Trophoblast cell (in vitro differentiated cells and primary cell): Measurements from ENCODE around the gene RNF167.
A peak's percentile ranks its signal among the peaks of the same experiment; 100 is the strongest.
"Not testable (repeated sequence)": the region's sequence is repeated elsewhere in the genome, so short reads cannot be mapped to it uniquely, and the experiment has no call there.

Experiments used
- DNase-seq, 2 donors: peaks; one replicate each; pipeline ENCODE4 v3.0.0-alpha.2; 2016
- H2AFZ ChIP-seq: 2 replicates; pipeline ENCODE4 v1.6.1; 2013; ENCODE audit warnings: low read length, moderate library complexity, mild to moderate bottlenecking; ENCODE audit not compliant: insufficient read depth, poor library complexity
- H2AK5ac ChIP-seq: 2 replicates; pipeline ENCODE4 v1.6.1; 2013; ENCODE audit warnings: mild to moderate bottlenecking, low read length
- H2BK120ac ChIP-seq: 2 replicates; pipeline ENCODE4 v1.6.1; 2013; ENCODE audit warnings: low read length, mild to moderate bottlenecking, moderate library complexity; ENCODE audit not compliant: insufficient read depth, poor library complexity
- H2BK12ac ChIP-seq: 2 replicates; pipeline ENCODE4 v1.6.1; 2013; ENCODE audit warnings: mild to moderate bottlenecking, low read length, moderate library complexity
- H2BK5ac ChIP-seq: 2 replicates; pipeline ENCODE4 v1.6.1; 2013; ENCODE audit warnings: low read length, low read depth, moderate library complexity, mild to moderate bottlenecking; ENCODE audit not compliant: poor library complexity
- H3K14ac ChIP-seq: 2 replicates; pipeline ENCODE4 v1.6.1; 2013; ENCODE audit warnings: mild to moderate bottlenecking, low read length
- H3K18ac ChIP-seq: 2 replicates; pipeline ENCODE4 v1.6.1; 2013; ENCODE audit warnings: mild to moderate bottlenecking, low read length
- H3K23ac ChIP-seq: 2 replicates; pipeline ENCODE4 v1.6.1; 2013; ENCODE audit warnings: low read length
- H3K27ac ChIP-seq: 2 replicates; pipeline ENCODE4 v1.5.1; 2013; ENCODE audit warnings: low read depth, mild to moderate bottlenecking, inconsistent platforms, low read length, moderate library complexity
- H3K27me3 ChIP-seq: 2 replicates; pipeline ENCODE4 v1.6.1; 2013; ENCODE audit warnings: inconsistent platforms, mild to moderate bottlenecking, low read length, moderate library complexity; ENCODE audit not compliant: insufficient read depth
- H3K36me3 ChIP-seq, 2 experiments: 1 replicate in 1 of 2; 2 replicates in 1 of 2; pipeline ENCODE4 v1.6.1; 2013; ENCODE audit warnings: low read length in 2 of 2, mild to moderate bottlenecking in 2 of 2, moderate library complexity in 1 of 2; ENCODE audit not compliant: insufficient read depth in 2 of 2, control insufficient read depth in 1 of 2
- H3K4ac ChIP-seq: 2 replicates; pipeline ENCODE4 v1.6.1; 2013; ENCODE audit warnings: low read depth, mild to moderate bottlenecking, low read length, moderate library complexity
- H3K4me1 ChIP-seq, 2 experiments: 1 replicate in 1 of 2; 2 replicates in 1 of 2; pipeline ENCODE4 v1.6.1; 2013; ENCODE audit warnings: low read length in 2 of 2, mild to moderate bottlenecking in 2 of 2, moderate library complexity in 1 of 2; ENCODE audit not compliant: insufficient read depth in 2 of 2, control insufficient read depth in 1 of 2
- H3K4me2 ChIP-seq: 2 replicates; pipeline ENCODE4 v1.6.1; 2013; ENCODE audit warnings: inconsistent platforms, mild to moderate bottlenecking, low read length, moderate library complexity
- H3K4me3 ChIP-seq: 2 replicates; pipeline ENCODE4 v1.5.1; 2013; ENCODE audit warnings: mild to moderate bottlenecking, low read depth, low read length, inconsistent platforms
- H3K79me1 ChIP-seq: one replicate; pipeline ENCODE4 v1.6.1; 2013; ENCODE audit warnings: low read length
- H3K79me2 ChIP-seq: 2 replicates; pipeline ENCODE4 v1.6.1; 2013; ENCODE audit warnings: low read length, mild to moderate bottlenecking; ENCODE audit not compliant: control insufficient read depth, insufficient read depth, poor library complexity
- H3K9ac ChIP-seq: 2 replicates; pipeline ENCODE4 v1.6.1; 2013; ENCODE audit warnings: mild to moderate bottlenecking, low read length
- H3K9me3 ChIP-seq: 2 replicates; pipeline ENCODE4 v1.6.1; 2013; ENCODE audit warnings: low read depth, mild to moderate bottlenecking, control low read depth, inconsistent platforms, low read length; ENCODE audit not compliant: insufficient read depth
- H4K12ac ChIP-seq: 2 replicates; pipeline ENCODE4 v1.6.1; 2013; ENCODE audit warnings: low read depth, mild to moderate bottlenecking, low read length, moderate library complexity
- H4K8ac ChIP-seq: 2 replicates; pipeline ENCODE4 v1.6.1; 2013; ENCODE audit warnings: low read depth, mild to moderate bottlenecking, low read length, moderate library complexity
- H4K91ac ChIP-seq: one replicate; pipeline ENCODE4 v1.6.1; 2013; ENCODE audit warnings: low read depth, mild to moderate bottlenecking, low read length, moderate library complexity
- WGBS: extraction: QIAGEN DNeasy Blood & Tissue Kit; methylation state at CpG from one replicate; pipeline ENCODE4 v1.1.7; 2013; ENCODE audit warnings: missing lambda C conversion rate; ENCODE audit not compliant: insufficient read length, insufficient coverage; ENCODE audit errors: extremely low coverage; 5-methylcytosine and 5-hydroxymethylcytosine counted together

Gene RNF167

DNA sequence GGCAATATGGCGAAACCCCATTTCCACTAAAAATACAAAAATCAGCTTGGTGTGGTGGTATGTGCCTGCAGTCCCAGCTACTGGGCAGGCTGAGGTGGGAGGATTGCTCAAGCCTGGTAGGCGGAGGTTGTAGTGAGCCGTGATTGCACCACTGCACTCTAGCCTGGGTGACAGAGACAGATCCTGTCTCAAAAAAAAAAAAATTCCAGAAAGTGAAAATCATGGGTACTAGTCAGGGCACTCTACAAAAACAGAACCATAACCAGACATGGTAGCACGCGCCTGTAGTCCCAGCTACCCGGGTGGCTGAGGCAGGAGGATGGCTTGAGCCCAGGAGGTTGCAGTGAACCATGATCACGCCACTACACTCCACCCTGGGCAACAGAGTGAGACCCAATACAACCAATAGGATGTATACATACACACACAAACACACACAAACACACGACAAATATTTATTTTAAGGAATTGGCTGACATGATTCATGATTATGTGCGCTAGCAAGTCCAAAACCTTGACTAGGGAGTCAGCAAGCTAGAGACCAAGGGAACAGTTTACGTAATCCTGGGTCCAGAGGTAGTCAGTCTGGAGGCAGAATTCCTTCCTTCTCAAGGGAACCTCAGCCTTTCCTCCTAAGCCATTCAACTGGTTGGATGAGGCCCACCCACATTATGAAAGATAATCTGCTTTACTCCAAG lies 19.6 kb upstream of the RNF167 start:
- Histone ChIP-seq H3K23ac (no peak overlapping the region), H3K4me3 (no peak overlapping the region), H3K4me1 (peaks cover 6 to 10% of the 10 kb centered on the region in 2 experiments), H2BK120ac (peak overlapping the region; percentile 12), H3K14ac (no peak overlapping the region), H4K91ac (peak overlapping the region; percentile 9), H3K79me2 (no peaks in the 10 kb centered on the region), H2BK5ac (no peak overlapping the region), H3K4ac (no peak overlapping the region), H3K79me1 (peaks cover 3% of the 10 kb centered on the region), H3K18ac (no peak overlapping the region), H2AFZ (no peak overlapping the region), H2BK12ac (peak overlapping the region; percentile 6), H4K8ac (peak overlapping the region; percentile 48), H2AK5ac (no peak overlapping the region), H3K36me3 (peaks cover 0 to under 1% of the 10 kb centered on the region in 2 experiments), H3K27me3 (no peaks in the 10 kb centered on the region), H3K27ac (peak overlapping the region; percentile 22), H3K9ac (no peak overlapping the region), H3K4me2 (no peak overlapping the region), H3K9me3 (no peaks in the 10 kb centered on the region), H4K12ac (no peak overlapping the region)
- no CpG with 5 or more reads among the region's 10 CpGs for WGBS
- peak; percentile 87 to 92 for DNase-seq

DNA sequence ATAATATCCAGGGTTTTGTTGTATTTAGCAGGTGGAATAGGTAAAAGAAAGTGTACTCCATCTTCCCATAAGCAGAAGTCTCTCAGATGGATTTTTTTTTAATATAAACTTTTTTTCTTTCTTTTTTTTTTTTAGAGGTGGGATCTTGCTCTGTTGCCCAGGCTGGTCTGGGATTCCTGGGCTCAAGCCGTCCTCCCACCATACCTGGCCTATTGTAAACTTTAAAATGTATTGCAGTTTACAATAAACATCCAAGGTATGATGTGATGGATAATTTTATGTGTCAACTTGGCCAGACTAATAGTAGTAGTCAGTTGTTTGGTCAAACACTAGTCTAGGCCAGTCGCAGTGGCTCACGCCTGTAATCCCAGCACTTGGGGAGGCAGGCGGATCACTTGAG lies 18.7 kb upstream of the RNF167 start:
- no peak overlapping the region for H2AK5ac ChIP-seq
- no peak overlapping the region for H3K18ac ChIP-seq
- no CpG with 5 or more reads among the region's 4 CpGs for WGBS
- no peak overlapping the region for H2AFZ ChIP-seq
- no peak for DNase-seq
- H3K23ac ChIP-seq: no peak overlapping the region
- no peak overlapping the region for H2BK12ac ChIP-seq
- H3K14ac ChIP-seq: no peak overlapping the region
- no peak overlapping the region for H4K8ac ChIP-seq
- no peak overlapping the region for H3K4me3 ChIP-seq
- H3K9me3 ChIP-seq: no peaks in the 10 kb centered on the region
- peaks cover 6 to 10% of the 10 kb centered on the region in 2 experiments for H3K4me1 ChIP-seq
- H3K79me2 ChIP-seq: no peaks in the 10 kb centered on the region
- no peak overlapping the region for H4K91ac ChIP-seq
- H2BK5ac ChIP-seq: no peak overlapping the region
- H3K4ac ChIP-seq: no peak overlapping the region
- no peak overlapping the region for H3K9ac ChIP-seq
- H3K27ac ChIP-seq: no peak overlapping the region
- peaks cover 0 to 1% of the 10 kb centered on the region in 2 experiments for H3K36me3 ChIP-seq
- peaks cover 3% of the 10 kb centered on the region for H3K79me1 ChIP-seq
- H2BK120ac ChIP-seq: no peak overlapping the region
- H3K27me3 ChIP-seq: no peaks in the 10 kb centered on the region
- H4K12ac ChIP-seq: no peak overlapping the region
- no peak overlapping the region for H3K4me2 ChIP-seq

DNA sequence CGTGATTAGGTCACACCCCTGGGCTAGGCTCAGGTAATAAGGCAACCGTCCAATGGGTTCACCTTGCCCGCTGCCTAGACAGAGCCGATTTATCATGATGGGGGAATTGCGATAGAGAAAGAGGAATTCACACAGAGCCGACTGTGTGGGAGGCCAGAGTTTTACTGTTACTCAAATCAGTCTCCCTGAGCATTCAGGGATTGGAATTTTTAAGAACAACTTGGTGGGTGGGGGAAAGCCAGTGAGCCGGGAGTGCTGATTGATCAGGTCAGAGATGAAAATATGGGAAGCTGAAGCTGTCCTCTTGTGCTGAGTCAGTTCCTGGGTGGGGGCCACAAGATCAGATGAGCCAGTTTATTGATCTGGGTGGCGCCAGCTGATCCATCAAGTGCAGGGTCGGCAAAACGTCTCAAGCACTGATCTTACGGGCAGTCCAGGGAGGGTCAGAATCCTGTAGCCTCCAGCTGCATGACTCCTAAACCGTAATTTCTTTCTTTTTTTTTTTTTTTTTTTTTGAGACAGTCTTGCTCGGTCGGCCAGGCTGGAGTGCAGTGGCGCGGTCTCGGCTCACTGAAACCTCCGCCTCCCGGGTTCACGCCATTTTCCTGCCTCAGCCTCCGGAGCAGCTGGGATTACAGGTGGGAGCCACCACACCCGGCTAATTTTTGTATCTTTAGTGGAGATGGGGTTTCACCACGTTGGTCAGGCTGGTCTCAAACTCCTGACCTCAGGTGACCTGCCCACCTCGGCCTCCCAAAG lies 13.3 kb upstream of the RNF167 start:
- H3K23ac ChIP-seq, H4K12ac ChIP-seq, H3K4me3 ChIP-seq, H4K8ac ChIP-seq, H2BK120ac ChIP-seq, H3K27me3 ChIP-seq, H4K91ac ChIP-seq, H2BK12ac ChIP-seq, H2BK5ac ChIP-seq, H3K9me3 ChIP-seq, H3K9ac ChIP-seq, H3K79me2 ChIP-seq, H2AFZ ChIP-seq, H3K18ac ChIP-seq, H3K14ac ChIP-seq, H2AK5ac ChIP-seq, H3K4me2 ChIP-seq, H3K36me3 ChIP-seq, H3K79me1 ChIP-seq, H3K4ac ChIP-seq, DNase-seq, H3K4me1 ChIP-seq, H3K27ac ChIP-seq: not testable (repeated sequence)
- WGBS: no CpG with 5 or more reads among the region's 24 CpGs

DNA sequence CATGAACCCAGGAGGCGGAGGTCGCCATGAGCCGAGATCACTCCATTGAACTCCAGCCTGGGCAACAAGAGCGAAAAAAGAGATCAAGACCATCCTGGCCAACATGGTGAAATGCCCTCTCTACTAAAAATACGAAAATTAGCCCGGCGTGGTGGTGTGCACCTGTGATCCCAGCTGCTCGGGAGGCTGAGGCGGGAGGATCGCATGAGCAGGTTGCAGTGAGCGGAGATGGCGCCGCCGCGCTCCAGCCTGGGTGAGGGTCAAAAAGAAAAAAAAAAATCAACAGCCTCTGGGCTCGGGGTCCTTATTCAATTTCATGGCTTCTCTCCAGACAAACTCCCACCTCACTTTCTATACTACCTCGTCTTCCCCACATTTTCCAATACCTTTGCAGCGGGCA lies 11.2 kb upstream of the RNF167 start:
- H2BK5ac ChIP-seq: no peak overlapping the region
- no peak overlapping the region for H2BK12ac ChIP-seq
- no peaks in the 10 kb centered on the region for H3K79me1 ChIP-seq
- H3K9ac ChIP-seq: no peak overlapping the region
- no peak overlapping the region for H4K12ac ChIP-seq
- no peak overlapping the region for H2AK5ac ChIP-seq
- no peak overlapping the region for H2AFZ ChIP-seq
- no peak overlapping the region for H3K27ac ChIP-seq
- H3K18ac ChIP-seq: no peak overlapping the region
- no peak overlapping the region for H4K91ac ChIP-seq
- peaks cover 2% of the 10 kb centered on the region for H3K9me3 ChIP-seq
- no peak overlapping the region for H3K23ac ChIP-seq
- H3K4me3 ChIP-seq: no peak overlapping the region
- H2BK120ac ChIP-seq: no peak overlapping the region
- no peak overlapping the region for H4K8ac ChIP-seq
- H3K4ac ChIP-seq: no peak overlapping the region
- no peak overlapping the region for H3K14ac ChIP-seq
- H3K4me1 ChIP-seq: no peaks in the 10 kb centered on the region
- no peak for DNase-seq
- 100% methylated on average over 1 of the region's 18 CpGs for WGBS
- H3K79me2 ChIP-seq: no peaks in the 10 kb centered on the region
- H3K27me3 ChIP-seq: no peaks in the 10 kb centered on the region
- no peak overlapping the region for H3K4me2 ChIP-seq
- peaks cover 4 to 5% of the 10 kb centered on the region in 2 experiments for H3K36me3 ChIP-seq
